ENCODE results near the gene FGF14.

FGF14 gene

DNA sequence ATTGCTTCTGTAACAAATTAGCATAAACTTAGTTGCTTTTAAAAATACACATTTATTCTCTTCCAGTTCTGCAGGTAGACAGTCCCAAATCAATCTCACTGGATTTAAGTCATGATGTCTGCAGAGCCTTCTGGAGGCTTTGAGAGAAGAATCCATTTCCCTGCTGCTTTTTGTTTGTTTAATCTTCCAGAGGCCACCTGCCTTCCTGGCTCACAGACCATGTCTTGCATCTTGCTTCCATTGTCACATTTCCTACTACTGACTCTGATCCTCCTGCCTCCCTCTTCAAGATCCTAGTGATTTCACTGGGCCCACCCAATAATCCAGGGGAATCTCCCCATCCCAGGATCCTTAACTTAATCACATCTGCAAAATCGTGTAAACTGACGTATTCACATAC, 476.1 kb downstream of the FGF14 start:
- no peak for ATAC-seq

DNA sequence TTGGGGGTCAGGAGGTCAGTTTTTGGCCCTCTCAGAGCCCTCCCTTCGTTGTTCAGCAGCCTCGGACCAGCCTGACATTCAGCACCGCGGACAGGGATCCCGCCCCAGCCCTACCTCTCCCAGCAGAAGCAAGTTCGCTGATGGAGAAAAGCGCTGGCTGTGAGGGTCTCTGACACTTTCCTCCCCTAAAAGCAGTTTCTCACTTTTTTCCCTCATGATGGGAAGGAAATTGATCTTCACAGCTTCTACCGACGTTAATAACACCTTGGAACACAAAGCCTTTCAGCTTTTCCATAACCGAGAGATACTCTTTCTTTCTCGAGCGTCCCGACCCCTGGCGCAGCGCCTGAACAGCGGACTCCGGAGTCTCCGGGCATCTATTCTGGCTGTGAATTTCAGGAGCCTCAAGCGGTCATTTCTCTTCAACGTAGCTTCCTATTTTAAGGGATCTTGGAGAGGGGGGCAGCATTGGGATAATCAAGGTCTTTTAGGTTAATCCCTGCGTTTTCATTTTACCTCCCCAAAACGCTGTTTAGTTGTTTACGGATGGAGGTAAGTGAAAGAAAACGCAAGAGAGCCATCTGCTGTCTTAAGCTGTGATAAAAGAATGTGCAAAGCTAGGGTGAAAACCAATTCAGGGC, 482.2 kb downstream of the FGF14 start:
- no peak for ATAC-seq
- DNase-seq: no peak

More for the DNA sequence above, 476.1 kb downstream of the FGF14 start:
- no peak for DNase-seq

DNA sequence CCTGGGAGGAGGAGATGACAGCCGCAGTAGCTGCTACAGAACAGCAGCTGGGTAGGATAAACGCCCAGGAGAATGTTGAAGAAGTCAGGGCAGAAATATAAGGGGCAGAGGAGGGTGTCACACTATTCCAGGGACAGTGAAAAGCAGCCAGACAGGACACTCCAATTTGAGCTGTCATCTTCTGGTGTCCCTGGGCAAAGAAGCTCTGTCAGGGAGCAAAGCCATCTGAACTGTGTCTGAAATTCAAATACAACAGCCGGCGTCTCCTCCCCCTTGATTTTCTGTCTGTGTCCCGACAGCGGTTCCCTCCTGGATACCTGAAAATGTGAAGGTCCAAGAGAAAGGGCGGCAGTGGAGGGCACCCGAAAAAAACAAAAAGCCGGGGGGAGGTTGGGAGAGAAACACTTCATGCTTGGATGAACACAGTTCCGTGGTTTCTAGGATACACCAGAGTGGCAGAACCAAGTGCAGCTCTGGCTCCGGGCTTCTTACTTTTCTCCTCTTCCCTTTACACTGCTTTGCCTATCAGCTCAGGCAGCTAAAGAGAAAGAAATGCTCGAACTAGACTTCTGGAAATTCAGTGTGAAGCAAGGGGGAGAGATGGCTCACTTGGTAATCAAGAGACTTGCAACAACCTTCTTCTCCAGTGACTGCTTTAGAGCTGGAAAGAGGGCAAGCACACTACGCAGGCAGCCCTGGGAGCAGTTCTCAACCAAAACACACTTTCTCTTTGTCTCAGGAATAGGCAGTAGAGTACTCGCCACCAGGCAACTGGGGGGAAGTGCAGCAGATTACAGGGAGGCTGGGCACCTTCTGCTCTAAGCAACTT, 483.8 kb downstream of the FGF14 start:
- ATAC-seq: no peak
- DNase-seq: no peak

DNA sequence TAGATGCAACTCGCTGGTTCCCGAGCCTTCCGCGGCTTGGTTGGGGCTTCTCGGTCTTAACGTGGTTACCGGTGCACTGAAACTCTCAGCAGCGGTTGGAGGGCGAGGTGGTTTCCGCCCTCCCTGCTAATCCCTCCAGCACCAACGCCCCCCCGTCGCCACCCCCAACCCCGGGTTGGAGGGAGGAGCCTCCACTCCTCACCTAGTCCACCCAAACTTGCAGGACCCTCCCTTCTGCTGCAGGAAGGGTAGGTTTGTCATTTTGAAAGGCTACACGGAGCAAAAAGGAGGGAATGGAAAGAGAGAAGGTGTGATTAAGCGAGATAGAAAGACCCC, 484.4 kb downstream of the FGF14 start:
- ATAC-seq (no peak), DNase-seq (no peak)

DNA sequence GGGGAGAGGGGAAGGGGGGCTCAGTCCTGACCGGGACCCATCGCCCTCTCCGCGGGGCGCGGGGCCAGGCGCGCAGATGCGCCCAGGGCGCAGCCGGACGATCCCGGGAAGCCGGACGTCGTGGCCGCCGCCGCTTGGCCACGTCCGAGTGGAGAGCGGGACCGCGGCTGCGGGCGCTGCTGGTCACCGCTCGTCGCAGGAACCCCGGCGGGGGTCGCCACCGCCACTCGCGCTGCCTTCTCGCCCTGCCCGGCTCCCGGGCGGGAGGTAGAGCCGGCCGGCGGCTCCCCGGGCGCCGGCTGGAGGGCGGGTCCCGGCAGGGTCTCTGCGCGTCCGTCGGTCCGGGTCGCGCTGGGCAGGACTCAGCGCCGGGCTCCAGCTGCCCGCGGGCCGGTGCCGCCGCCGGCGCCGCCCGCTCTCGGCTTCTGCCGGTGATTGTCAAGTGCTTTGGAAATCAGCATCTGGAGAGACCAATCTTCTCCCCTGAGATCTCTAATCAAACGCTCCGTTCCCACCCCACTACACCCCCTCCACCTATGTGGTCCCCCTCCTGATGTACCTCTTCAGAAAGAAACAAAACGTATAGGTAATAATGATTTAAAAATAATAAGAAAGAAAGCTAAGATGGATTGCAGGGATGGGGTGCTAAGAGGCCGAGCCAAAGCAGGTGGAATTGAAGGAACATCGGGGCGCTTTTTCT, 484.9 kb downstream of the FGF14 start:
- ATAC-seq (no peak), DNase-seq (no peak)

DNA sequence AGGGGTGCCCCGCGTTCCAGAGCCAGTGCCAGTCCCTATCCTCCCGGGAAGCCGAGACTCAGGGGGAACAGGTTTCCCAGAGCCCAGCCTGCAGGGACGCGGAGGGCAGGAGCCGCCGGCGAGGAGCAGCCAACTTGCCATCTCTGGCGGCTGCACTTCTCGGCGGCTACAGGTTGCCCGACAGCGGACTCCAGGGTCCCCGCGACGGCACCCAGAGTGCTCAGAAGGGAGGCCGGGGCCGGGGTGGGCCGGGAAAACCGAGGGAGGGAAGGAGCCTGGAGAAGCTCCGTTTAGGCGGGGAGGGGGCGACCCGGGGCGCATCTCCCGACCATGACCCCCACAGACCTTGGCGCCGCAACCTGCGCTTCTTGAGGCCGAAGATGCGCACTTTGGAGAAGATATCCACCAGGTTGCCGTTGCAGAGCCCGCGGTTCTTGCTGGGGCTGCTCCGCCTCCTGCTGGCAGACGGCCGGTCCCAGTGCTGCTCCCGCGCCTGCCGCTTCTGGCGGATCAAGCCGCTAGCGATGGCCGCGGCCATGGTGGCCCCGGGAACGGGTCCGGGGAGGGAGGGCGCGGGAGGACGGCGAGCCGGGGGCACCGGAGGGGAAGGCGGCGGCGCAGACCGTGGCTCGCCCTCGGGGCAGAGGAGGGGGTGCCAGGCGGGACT, 485.6 kb downstream of the FGF14 start:
- DNase-seq (no peak), ATAC-seq (no peak)

DNA sequence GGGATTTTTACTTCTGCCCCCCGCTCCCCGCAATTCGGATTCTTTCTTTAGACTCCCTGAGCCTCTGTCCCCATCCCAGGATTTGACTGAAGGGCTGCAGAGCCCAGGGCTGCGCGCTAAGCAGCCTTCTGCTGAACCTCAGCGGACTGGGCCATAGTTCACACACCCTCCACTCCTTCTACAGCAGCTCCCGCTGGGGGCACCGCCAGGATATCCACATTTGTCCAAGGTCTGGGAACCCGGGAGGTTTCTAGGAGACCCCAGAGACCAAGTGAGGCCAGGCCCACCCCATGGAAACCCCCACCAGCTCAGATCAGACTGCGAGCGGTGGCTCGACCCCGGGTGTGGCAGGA, 486.1 kb downstream of the FGF14 start:
- no peak for ATAC-seq
- DNase-seq: no peak

DNA sequence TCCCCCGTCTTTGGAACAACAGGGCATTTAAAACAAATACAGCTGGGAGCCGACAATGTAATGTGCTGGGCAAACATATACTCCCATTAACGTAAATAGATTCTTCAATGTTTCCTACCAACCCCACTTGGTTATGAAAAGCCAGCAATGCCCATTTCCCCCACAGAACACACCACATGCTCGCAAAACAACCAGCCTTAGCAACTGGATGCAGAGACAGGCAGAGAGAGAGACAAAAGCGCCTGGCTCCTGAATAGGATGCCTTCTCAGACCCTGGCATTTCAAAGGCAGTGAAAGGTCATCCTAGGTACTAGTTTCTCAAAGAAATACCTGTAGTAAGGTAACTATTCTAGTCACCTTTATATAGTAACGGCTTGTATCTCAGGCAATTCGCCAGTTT, 486.5 kb downstream of the FGF14 start:
- ATAC-seq: no peak
- DNase-seq: no peak

DNA sequence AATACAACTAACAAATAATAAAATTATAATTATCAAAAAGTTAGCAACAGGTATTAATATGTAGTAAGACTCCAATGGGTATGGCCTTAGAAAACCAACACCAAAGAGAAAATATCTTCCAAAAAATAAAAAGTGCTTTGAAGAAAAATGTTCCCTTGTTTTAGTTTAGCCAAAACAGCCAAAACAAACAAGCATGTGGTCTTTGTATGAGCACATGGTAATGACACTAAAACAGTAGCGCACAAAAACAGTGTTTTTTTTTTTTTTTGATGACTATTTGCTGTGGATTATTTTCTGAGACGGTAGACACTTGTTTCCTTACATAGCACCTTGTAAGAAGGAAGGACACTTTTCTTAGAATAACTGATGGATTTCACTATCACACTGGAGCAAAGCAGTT, 490.1 kb downstream of the FGF14 start:
- DNase-seq: no peak

DNA sequence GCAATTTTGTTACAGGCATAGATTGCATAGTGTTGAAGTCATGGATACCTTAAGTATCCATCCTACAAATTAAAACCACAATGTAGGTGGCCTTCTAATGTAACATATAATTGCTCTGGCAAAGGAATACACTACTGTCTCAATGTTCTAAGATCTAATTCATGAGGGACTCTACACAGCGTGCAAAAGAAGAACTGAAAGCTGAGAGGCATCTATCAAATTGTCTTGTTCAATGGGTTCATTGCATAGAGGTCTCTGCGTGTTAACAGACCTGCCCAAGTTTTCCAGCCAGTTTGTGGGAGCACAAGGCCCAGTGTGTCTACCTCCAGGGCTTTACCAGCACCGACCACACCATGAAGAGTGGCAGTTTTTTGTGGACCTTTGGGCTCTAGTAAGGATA, 498.0 kb downstream of the FGF14 start:
- ATAC-seq (no peak), DNase-seq (no peak)

More for the DNA sequence above, 490.1 kb downstream of the FGF14 start:
- ATAC-seq: no peak

DNA sequence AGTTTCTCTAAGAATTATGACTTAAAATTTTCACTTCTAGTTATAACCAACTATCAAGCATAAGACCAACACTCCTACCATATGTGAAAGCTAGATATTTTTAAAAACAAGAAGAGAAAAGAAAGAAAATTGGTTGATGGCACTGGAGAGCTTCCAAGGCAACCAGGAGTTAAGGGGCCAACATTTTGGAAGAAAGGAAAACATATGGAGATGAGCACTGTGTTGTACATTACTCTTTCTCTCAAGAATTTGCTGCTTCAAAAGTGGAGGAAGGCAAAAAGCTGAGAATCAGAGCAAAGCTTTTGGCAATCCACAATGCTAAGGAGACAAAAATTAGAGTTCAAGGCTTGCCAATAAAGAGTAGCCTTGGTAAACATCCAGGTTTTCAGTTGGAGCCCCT, 503.2 kb downstream of the FGF14 start:
- DNase-seq (no peak), ATAC-seq (no peak)

DNA sequence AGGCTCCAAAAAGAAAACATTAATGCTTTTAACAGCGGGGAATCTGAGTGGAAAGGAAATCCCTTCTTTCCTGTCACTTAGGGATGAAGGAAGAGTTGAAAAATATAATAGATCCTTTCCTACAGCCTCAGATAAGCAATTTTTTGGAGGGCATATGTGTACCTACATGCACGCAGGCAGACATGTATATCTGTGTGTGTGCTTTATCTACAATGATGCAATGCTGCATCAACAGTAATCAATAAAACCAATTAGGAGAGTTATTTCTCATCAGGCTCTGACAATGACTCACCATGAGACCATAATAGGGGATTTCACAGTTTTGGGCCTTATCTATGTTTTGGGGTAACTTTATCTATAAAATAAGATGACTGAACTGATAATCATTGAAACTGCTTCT, 505.3 kb downstream of the FGF14 start:
- DNase-seq (no peak), ATAC-seq (no peak)

DNA sequence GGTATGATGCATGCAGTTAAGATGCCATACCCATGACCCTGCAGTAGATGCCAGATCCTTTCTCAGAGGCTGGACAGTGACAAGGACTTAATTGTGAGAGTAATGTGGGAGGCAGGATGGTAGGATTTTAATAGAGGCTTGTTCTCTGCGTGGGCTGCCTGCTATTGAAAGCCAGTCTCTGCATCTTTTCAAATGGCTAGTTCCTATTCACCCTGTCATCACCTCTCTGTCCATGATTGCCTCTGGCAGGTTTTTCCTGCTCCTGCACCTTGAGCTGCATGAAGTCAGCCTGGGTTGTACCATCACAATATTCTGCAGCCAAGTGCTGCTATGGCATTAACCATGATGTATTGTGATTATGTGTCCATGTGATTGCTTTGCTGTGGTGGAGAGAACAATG, 508.8 kb downstream of the FGF14 start:
- DNase-seq: no peak
- no peak for ATAC-seq

DNA sequence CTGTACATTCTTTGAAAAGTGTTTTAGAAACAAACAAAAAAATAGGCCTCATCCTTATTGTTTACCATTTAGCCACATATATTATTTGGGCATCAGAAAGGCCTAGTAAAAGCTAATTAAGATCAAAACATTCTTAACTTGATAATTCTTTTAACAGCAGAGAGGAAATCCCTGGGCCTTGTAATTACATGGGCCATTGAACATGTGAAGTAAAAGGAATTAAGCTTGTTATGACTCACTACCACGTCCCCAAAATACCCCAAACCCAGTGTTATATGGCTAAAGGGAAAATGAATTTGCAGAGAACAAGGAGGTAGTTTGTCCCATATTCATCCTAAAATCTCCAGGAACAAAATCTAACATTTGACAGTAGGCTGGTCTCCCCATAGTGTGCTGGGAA, 509.6 kb downstream of the FGF14 start:
- ATAC-seq (no peak), DNase-seq (no peak)

DNA sequence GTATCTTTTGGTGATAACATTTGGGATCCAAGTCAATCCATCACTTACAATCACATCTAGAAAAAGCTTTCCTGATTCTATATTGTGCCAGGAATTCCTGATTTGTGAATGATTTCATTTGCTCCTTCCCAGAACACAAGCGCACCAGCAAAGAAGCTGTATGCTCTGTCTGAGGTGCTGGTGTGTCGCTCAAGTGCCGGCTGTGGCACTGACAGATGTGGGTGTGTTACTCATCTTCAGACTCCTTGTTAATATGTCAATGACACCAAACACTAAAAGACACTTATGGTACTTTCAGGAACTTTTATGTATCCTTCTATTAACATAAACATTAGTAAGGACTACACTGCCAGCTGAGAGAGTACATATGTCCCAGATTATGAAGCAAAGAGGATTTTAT, 520.3 kb downstream of the FGF14 start:
- ATAC-seq: no peak
- no peak for DNase-seq

DNA sequence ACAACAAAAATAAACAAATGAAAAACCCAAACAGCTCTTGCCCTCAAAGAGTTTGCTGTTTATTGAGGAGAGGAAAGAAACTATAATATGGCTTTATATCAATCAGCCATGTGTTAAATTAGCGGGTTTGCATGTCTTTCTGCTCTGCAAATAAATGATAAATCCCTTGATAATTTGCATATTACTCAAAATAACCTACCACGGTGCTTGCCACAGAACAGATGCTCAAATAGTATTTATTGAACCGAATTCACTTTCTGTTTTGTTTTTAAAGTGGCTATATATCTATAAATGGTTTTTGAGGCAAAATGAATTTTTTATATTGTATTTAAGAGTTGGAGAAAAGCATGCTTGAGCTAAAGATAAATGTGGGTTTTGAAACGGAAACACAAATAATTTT, 521.3 kb downstream of the FGF14 start:
- ATAC-seq (no peak), DNase-seq (no peak)

DNA sequence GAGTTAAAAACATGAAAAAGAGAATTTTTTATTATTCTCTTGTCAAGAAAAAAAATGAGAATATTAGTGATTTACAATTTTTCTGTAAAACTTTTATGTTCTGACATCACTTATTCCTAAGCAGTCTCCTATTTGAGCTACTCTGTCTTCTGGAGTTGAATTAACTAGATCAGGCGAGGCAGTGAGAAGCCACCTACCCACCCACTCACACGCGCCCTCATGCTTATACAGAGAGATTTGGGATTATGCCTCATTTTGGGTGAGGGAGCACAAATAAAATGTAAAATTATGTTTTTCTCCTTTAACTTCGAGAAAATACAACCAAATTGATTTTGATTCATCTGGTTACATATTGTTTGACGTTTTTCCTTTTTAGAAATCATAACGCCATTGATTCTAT, 524.9 kb downstream of the FGF14 start:
- no peak for DNase-seq
- no peak for ATAC-seq

DNA sequence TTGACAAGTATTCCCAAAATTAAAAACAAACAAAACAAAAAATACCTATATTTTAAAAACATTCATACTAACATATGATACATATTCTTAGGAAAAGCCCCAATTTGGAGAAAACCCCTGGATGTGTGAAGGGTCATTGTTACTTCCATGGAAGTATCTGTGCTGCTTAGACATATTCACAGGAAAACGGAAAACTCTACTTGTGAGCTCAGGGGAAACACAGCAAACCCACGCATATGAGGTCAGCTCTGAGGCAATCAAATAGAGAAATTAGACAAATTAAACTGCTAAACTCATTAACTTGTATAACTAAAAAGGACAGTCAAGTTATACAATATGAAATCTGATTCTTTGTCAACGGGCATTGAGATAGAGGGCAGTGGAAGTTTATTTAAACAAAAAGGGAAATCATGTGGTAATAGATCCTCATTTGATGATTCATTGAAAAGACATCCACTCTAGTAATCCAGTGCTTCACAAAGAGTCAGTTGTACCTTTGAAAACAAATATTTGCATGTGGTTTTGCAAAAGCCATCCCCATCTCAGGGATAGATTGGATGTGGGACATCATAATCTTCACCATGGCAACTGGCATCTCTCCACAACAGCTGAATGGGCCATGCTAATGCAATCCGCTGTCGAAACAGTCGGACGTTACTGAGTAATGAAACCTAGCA, 526.0 kb downstream of the FGF14 start:
- ATAC-seq (no peak), DNase-seq (no peak)

DNA sequence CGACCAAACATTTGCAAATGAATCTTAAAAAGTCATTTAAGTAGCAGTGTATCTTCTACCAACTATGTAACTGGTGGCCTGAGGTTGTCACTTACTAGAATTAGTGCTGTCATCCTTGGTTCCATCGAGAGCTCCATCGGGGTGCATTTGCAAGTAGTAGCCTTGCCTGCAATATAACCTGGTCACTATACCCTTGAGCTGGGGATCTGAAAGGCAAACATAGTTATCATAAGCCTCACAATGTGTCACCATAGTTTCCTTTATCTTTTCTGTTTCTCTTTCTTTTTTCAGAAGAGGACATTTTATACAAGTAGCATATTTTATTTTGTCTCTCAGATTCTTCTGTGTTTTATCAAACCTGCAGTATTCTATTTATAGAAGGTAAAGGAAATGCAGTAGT, 526.8 kb downstream of the FGF14 start:
- DNase-seq: no peak
- ATAC-seq: no peak

DNA sequence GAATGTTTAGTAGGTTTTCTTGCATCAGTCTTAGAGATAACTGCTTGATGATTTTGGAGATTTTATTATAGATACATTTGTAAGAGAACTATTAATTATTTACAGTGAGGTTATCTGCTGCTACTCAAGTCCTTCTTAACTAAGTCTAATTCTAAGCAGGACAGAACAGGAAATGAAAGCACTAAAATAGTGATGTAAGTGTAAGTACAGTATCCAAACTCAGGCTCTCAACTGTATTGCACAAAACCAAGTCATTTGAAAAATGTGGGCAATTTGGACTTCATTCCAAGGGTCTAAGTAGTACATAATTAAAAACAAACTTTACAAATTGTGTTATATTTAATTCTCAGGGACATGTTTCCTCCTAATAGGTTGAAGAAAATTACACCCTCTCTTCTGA, 532.3 kb downstream of the FGF14 start:
- no peak for DNase-seq
- no peak for ATAC-seq

DNA sequence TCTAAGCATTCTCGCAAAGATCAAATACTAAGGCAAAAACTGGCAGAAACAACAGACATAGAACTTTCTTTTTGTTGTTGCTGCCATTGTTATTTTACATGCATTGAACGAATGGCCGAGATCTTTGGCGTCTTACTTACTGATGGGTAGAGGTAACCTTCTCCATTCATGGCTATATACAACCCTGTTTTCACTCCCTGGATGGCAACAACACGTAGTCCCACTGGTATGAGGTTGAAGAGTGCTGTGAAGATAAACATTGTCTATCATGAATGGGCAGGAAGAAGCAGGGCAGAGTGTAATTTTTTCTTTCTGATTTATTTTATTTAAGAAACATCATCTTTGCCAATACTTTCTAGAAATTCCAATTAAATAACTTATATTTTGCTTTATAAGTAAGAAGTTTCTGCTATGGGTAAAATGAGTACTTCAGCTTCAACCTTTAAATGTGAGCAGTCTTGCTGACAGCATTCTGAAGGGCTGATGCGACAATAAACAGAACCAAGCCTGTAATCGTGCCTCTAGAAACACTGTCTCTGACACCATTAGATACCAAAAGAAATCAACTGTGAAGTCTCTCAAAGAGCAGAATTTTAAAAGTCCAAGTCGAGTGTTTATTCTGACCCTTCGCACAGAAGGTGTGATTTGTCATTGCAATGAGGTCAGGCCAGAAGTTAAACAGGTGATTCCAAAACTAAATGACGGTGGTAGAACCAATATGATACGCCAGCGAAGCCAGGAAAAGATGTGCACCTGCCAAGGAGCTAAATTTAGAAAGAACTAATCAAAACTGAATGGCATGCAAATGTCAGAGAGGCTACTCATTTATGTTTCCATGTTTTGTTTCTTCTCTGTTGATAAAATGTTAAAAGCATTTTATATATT, 533.0 kb downstream of the FGF14 start:
- ATAC-seq: no peak
- no peak for DNase-seq

Measured in stimulated activated naive CD8-positive, alpha-beta T cell treated with anti-CD3 and anti-CD28 coated beads, Interleukin-15, Interleukin-2, amounts not matched to agents 100 U/mL and 50 U/mL, for 24 hours (primary cell).